RWPE1 (cell line): Measurements from ENCODE around the gene TACSTD2.

Experiments used
- CTCF ChIA-PET: fragments of 350-600 bp; sonication (Branson Sonifier 250); formaldehyde crosslinking; extraction: SDS; loops from one replicate; lab custom pipeline; 2021; lab: Yijun Ruan, JAX
- POLR2A ChIA-PET: fragments of 400-600 bp; formaldehyde crosslinking; extraction: SDS; loops from one replicate; lab custom pipeline; 2020; ENCODE audit warnings: antibody characterized with exemption; ENCODE audit not compliant: low non-redundant PET; lab: Yijun Ruan, JAX
- DNase-seq: peaks from one replicate; pipeline ENCODE4 v3.0.0; 2012; ENCODE audit warnings: low spot score
- H3K27ac ChIP-seq: fragments of 450-650 bp; 2 replicates; pipeline ENCODE4 v1.5.1; 2017
- CTCF ChIP-seq: fragments of 450-650 bp; conservative IDR thresholded peaks from 2 replicates; pipeline ENCODE4 v1.5.1; 2017; ENCODE audit warnings: low read depth, mild to moderate bottlenecking

TACSTD2 gene

GRCh38 chr1:58528518-58528917 lies 48.5 kb downstream of the TACSTD2 start:
- DNase-seq, result peak; percentile 45
- CTCF ChIA-PET, result interaction anchor here (0.6 to 1.3 kb wide), 4 partner anchors 12 to 125 kb away, joined by 3 to 10 read pairs (median 3); no protein-coding TSS in a partner anchor
- POLR2A ChIA-PET, result interaction anchor here (0.5 kb wide), 1 partner anchor 49 kb away, joined by 3 read pairs; the partner anchor contains the start of gene TACSTD2

More at GRCh38 chr1:58528518-58528917, 48.5 kb downstream of the TACSTD2 start:
- H3K27ac ChIP-seq, result no peak overlapping the region
- no peak for TF ChIP-seq CTCF
